K562 (cell line): ENCODE measurements around the gene SLC16A2.

ENCODE experiments used
- ETV6 ChIP-seq, 3 experiments: fragments of 150-350 bp in 1 of 3; sonication (generic) in 1 of 3; formaldehyde crosslinking in 1 of 3; IDR thresholded peaks; 2 replicates each; pipeline versions ENCODE4 v1.6.1 to v1.8.0; 2014 to 2022; ENCODE audit warnings: borderline replicate concordance in 2 of 3, low read depth in 2 of 3, antibody characterized with exemption in 1 of 3, low read length in 1 of 3, mild to moderate bottlenecking in 1 of 3, missing genetic modification reagents in 1 of 3
- MXI1 ChIP-seq: IDR thresholded peaks from 2 replicates; pipeline ENCODE4 v1.6.1; 2011; ENCODE audit warnings: low read depth, mild to moderate bottlenecking, improper control_type of control experiment, low read length
- SIN3A ChIP-seq, 2 experiments: fragments of 150-350 bp in 1 of 2; IDR thresholded peaks; 2 replicates each; pipeline ENCODE4 v1.6.1; 2011 to 2016; ENCODE audit warnings: borderline replicate concordance in 2 of 2, low read depth in 2 of 2, low read length in 2 of 2, mild to moderate bottlenecking in 2 of 2, moderate library complexity in 2 of 2; ENCODE audit not compliant: control insufficient read depth in 1 of 2
- TCF7 ChIP-seq: sonication (generic); IDR thresholded peaks from 2 replicates; pipeline ENCODE4 v1.6.1; 2016; ENCODE audit warnings: antibody characterized with exemption, borderline replicate concordance
- ZNF263 ChIP-seq: sonication (generic); formaldehyde crosslinking; IDR thresholded peaks from 2 replicates; pipeline ENCODE4 v1.8.0; 2022; ENCODE audit warnings: mild to moderate bottlenecking, missing genetic modification reagents, borderline replicate concordance
- TF ChIP-seq, protein P1 (sequence below), 2 experiments: fragments of 450-650 bp; formaldehyde crosslinking in 1 of 2; IDR thresholded peaks; 2 replicates each; pipeline versions ENCODE4 v1.4.0 to v1.6.1; 2014 to 2020; ENCODE audit warnings: mild to moderate bottlenecking in 2 of 2, borderline replicate concordance in 1 of 2, low read depth in 1 of 2

DNA sequence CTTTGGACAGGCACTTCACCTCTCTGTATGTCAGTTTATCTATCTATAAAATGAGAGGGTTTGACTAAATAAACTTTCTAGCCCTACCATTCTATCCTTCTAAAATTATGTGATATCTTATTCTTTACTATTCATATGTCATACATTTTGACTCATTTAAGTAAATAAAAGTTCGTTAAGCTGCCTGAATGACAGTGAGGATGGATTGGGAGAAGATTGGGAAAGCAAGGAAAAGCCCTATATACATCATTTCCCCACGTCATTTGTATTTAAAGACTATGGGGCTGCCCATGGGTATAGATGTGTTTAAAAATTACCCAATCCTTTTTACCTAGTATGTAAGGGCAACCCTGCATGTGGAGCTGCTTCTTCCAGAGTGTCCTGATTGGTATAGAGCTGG is 5.3 kb downstream of the SLC16A2 start:
- TF ChIP-seq, protein P1, sequence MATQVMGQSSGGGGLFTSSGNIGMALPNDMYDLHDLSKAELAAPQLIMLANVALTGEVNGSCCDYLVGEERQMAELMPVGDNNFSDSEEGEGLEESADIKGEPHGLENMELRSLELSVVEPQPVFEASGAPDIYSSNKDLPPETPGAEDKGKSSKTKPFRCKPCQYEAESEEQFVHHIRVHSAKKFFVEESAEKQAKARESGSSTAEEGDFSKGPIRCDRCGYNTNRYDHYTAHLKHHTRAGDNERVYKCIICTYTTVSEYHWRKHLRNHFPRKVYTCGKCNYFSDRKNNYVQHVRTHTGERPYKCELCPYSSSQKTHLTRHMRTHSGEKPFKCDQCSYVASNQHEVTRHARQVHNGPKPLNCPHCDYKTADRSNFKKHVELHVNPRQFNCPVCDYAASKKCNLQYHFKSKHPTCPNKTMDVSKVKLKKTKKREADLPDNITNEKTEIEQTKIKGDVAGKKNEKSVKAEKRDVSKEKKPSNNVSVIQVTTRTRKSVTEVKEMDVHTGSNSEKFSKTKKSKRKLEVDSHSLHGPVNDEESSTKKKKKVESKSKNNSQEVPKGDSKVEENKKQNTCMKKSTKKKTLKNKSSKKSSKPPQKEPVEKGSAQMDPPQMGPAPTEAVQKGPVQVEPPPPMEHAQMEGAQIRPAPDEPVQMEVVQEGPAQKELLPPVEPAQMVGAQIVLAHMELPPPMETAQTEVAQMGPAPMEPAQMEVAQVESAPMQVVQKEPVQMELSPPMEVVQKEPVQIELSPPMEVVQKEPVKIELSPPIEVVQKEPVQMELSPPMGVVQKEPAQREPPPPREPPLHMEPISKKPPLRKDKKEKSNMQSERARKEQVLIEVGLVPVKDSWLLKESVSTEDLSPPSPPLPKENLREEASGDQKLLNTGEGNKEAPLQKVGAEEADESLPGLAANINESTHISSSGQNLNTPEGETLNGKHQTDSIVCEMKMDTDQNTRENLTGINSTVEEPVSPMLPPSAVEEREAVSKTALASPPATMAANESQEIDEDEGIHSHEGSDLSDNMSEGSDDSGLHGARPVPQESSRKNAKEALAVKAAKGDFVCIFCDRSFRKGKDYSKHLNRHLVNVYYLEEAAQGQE (IDR thresholded peaks at IDR 0.05; ENCODE audit: borderline replicate concordance) = no peak
- TF ChIP-seq, protein P1 (CRISPR knock-in tag; IDR thresholded peaks at IDR 0.05; ENCODE audit: low read depth) = no peak
- TF ChIP-seq ZNF263 (CRISPR knock-in tag) = no peak
- TF ChIP-seq MXI1 = no peak
- no peak for TF ChIP-seq SIN3A (IDR thresholded peaks at IDR 0.05; ENCODE audit: borderline replicate concordance in 2 of 2, control insufficient read depth in 1 of 2, low read depth in 2 of 2, low read length in 2 of 2)
- no peak for TF ChIP-seq ETV6 (IDR thresholded peaks at IDR 0.05; ENCODE audit: borderline replicate concordance in 1 of 2, low read depth in 2 of 2, low read length in 1 of 2)
- TF ChIP-seq ETV6 (CRISPR knock-in tag; IDR thresholded peaks at IDR 0.05; ENCODE audit: borderline replicate concordance) = no peak
- TF ChIP-seq TCF7 = no peak
